WTC11 (cell line): Measurements from ENCODE around the gene EXD3.

Source experiments
- CREB1 ChIP-seq: sonication (generic); formaldehyde crosslinking; IDR thresholded peaks from 2 replicates; pipeline ENCODE4 v1.8.0; 2023; ENCODE audit warnings: mild to moderate bottlenecking, missing genetic modification reagents
- IRF2 ChIP-seq: sonication (generic); formaldehyde crosslinking; IDR thresholded peaks from 2 replicates; pipeline ENCODE4 v1.8.0; 2022; ENCODE audit warnings: low read depth, missing genetic modification reagents, borderline replicate concordance
- NFE2L1 ChIP-seq: sonication (generic); formaldehyde crosslinking; IDR thresholded peaks from 2 replicates; pipeline ENCODE4 v1.8.1; 2023; ENCODE audit warnings: missing genetic modification reagents
- NFYB ChIP-seq: sonication (generic); formaldehyde crosslinking; conservative IDR thresholded peaks from 2 replicates; pipeline ENCODE4 v1.8.0; 2022; ENCODE audit warnings: low read depth, missing genetic modification reagents
- RELA ChIP-seq: sonication (generic); formaldehyde crosslinking; IDR thresholded peaks from 2 replicates; pipeline ENCODE4 v1.8.1; 2022; ENCODE audit warnings: missing genetic modification reagents, mild to moderate bottlenecking, borderline replicate concordance
- TEAD1 ChIP-seq: sonication (generic); formaldehyde crosslinking; IDR thresholded peaks from 2 replicates; pipeline ENCODE4 v1.8.0; 2022; ENCODE audit warnings: mild to moderate bottlenecking, missing genetic modification reagents
- TF ChIP-seq, protein P1 (sequence below): fragments of 200-600 bp; IDR thresholded peaks from 2 replicates; pipeline ENCODE4 v1.8.0; 2022; ENCODE audit warnings: antibody characterized with exemption
- TF ChIP-seq, protein P2 (sequence below): sonication (generic); formaldehyde crosslinking; IDR thresholded peaks from 2 replicates; pipeline ENCODE4 v1.8.1; 2022; ENCODE audit warnings: low read depth, mild to moderate bottlenecking, moderate library complexity, missing genetic modification reagents, borderline replicate concordance
- TF ChIP-seq, protein P3 (sequence below): sonication (generic); formaldehyde crosslinking; IDR thresholded peaks from 2 replicates; pipeline ENCODE4 v1.8.0; 2023; ENCODE audit warnings: missing genetic modification reagents
- TF ChIP-seq, protein P4 (sequence below): sonication (generic); formaldehyde crosslinking; IDR thresholded peaks from 2 replicates; pipeline ENCODE4 v1.8.1; 2023; ENCODE audit warnings: mild to moderate bottlenecking, missing genetic modification reagents, borderline replicate concordance
- TF ChIP-seq, protein P5 (sequence below): sonication (generic); formaldehyde crosslinking; conservative IDR thresholded peaks from 2 replicates; pipeline ENCODE4 v1.8.1; 2022; ENCODE audit warnings: mild to moderate bottlenecking, missing genetic modification reagents

- no peak for TF ChIP-seq CREB1
- TF ChIP-seq NFYB (CRISPR knock-in tag) = no peak
- TF ChIP-seq, protein P1, sequence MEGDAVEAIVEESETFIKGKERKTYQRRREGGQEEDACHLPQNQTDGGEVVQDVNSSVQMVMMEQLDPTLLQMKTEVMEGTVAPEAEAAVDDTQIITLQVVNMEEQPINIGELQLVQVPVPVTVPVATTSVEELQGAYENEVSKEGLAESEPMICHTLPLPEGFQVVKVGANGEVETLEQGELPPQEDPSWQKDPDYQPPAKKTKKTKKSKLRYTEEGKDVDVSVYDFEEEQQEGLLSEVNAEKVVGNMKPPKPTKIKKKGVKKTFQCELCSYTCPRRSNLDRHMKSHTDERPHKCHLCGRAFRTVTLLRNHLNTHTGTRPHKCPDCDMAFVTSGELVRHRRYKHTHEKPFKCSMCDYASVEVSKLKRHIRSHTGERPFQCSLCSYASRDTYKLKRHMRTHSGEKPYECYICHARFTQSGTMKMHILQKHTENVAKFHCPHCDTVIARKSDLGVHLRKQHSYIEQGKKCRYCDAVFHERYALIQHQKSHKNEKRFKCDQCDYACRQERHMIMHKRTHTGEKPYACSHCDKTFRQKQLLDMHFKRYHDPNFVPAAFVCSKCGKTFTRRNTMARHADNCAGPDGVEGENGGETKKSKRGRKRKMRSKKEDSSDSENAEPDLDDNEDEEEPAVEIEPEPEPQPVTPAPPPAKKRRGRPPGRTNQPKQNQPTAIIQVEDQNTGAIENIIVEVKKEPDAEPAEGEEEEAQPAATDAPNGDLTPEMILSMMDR = no peak
- TF ChIP-seq, protein P2, sequence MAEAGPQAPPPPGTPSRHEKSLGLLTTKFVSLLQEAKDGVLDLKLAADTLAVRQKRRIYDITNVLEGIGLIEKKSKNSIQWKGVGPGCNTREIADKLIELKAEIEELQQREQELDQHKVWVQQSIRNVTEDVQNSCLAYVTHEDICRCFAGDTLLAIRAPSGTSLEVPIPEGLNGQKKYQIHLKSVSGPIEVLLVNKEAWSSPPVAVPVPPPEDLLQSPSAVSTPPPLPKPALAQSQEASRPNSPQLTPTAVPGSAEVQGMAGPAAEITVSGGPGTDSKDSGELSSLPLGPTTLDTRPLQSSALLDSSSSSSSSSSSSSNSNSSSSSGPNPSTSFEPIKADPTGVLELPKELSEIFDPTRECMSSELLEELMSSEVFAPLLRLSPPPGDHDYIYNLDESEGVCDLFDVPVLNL (CRISPR knock-in tag) = no peak
- no peak for TF ChIP-seq TEAD1 (CRISPR knock-in tag)
- TF ChIP-seq NFE2L1 (CRISPR knock-in tag) = no peak
- no peak for TF ChIP-seq IRF2 (CRISPR knock-in tag)
- TF ChIP-seq, protein P3, sequence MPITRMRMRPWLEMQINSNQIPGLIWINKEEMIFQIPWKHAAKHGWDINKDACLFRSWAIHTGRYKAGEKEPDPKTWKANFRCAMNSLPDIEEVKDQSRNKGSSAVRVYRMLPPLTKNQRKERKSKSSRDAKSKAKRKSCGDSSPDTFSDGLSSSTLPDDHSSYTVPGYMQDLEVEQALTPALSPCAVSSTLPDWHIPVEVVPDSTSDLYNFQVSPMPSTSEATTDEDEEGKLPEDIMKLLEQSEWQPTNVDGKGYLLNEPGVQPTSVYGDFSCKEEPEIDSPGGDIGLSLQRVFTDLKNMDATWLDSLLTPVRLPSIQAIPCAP = no peak
- TF ChIP-seq, protein P4, sequence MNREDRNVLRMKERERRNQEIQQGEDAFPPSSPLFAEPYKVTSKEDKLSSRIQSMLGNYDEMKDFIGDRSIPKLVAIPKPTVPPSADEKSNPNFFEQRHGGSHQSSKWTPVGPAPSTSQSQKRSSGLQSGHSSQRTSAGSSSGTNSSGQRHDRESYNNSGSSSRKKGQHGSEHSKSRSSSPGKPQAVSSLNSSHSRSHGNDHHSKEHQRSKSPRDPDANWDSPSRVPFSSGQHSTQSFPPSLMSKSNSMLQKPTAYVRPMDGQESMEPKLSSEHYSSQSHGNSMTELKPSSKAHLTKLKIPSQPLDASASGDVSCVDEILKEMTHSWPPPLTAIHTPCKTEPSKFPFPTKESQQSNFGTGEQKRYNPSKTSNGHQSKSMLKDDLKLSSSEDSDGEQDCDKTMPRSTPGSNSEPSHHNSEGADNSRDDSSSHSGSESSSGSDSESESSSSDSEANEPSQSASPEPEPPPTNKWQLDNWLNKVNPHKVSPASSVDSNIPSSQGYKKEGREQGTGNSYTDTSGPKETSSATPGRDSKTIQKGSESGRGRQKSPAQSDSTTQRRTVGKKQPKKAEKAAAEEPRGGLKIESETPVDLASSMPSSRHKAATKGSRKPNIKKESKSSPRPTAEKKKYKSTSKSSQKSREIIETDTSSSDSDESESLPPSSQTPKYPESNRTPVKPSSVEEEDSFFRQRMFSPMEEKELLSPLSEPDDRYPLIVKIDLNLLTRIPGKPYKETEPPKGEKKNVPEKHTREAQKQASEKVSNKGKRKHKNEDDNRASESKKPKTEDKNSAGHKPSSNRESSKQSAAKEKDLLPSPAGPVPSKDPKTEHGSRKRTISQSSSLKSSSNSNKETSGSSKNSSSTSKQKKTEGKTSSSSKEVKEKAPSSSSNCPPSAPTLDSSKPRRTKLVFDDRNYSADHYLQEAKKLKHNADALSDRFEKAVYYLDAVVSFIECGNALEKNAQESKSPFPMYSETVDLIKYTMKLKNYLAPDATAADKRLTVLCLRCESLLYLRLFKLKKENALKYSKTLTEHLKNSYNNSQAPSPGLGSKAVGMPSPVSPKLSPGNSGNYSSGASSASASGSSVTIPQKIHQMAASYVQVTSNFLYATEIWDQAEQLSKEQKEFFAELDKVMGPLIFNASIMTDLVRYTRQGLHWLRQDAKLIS (CRISPR knock-in tag) = no peak
- TF ChIP-seq, protein P5, sequence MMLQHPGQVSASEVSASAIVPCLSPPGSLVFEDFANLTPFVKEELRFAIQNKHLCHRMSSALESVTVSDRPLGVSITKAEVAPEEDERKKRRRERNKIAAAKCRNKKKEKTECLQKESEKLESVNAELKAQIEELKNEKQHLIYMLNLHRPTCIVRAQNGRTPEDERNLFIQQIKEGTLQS (CRISPR knock-in tag) = no peak
- no peak for TF ChIP-seq RELA (CRISPR knock-in tag)
Measured at GRCh38 chr9:137365056-137365455, 57.9 kb downstream of the EXD3 start.
